ENCODE results near the gene MINDY4. TPM values are rescaled to one million over a fixed set of nuclear protein-coding genes. Genes with fewer than 3 reads are reported as not detected.

The MINDY4 gene
- total RNA-seq = 10 to 100 TPM in 2 of 5 donors, 1 to 10 TPM in 2, not detected in 1; 6.4 to 22.8 (median 9.2) TPM
- polyA plus RNA-seq = 1 to 10 TPM; 1.6 to 2.2 (median 1.7) TPM
- long read RNA-seq, donor 1 = 0 reads
- long read RNA-seq, donor 2, partial matches to known transcripts = 0 of 1 reads
- long read RNA-seq, donor 2, other reads (novel, unspliced or antisense) = 0 of 1 reads
- long read RNA-seq, donor 3 = 0 reads
- long read RNA-seq, donor 4 = 0 reads
- long read RNA-seq, donor 5 = 0 reads
- long read RNA-seq, donor 6 = 0 reads
- long read RNA-seq, donor 7 = 0 reads
- long read RNA-seq, donor 8 = 0 reads
- long read RNA-seq, donor 9, partial matches to known transcripts = 0 of 1 reads
- long read RNA-seq, donor 9, other reads (novel, unspliced or antisense) = 0 of 1 reads
- long read RNA-seq, donor 10 = 0 reads

DNA sequence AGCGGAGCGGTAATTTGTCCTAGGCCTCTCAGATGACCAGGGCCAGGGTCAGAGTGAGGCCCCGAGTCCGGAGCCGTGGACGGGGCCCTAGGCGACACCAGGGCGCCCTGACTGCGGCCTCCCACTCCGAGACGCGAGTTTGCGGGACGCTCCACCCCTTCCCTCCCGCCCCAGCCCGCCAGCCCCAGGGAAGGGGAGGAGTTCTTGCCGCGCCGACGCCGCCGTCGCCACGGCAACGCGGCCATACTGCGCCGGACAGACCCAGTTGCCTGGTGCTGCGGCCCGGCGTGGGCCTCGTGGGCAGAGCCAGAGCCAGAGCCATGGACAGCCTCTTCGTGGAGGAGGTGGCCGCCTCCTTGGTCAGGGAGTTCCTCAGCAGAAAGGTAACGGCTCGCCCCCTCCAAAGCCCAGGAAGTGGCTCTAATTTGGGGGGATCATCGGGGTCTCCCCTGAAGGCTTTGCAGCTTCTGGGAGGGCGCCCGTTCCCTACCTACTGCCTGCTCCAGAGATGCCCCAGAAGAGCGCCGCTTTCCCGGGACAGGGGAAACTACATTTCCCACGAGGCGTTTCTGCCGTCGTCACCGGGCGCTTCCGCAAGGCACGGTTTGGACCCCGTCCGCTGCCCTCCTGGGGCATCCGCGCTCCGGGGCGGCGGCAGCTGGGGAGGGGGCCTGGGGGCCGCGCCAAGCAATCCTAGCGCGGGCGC lies at the start of gene MINDY4:
Gene MINDY4 (plus strand): TSS at position 244 of the 706 bp plus-strand sequence. CDS start 77 bp downstream, at position 321.
- Histone ChIP-seq H3K9me3 (no peaks in the 10 kb centered on the region), H3K4me3 (peak within 1 kb of the TSS; percentile 59 to 95 (median 78)), H3K27ac (peak within 1 kb of the TSS; percentile 28 to 89 (median 78)), H3K4me1 (peaks cover 8 to 38% (median 17%) of the 10 kb centered on the region in 4 donors), H3K36me3 (no peaks in the 10 kb centered on the region), H3K27me3 (no peaks in the 10 kb centered on the region)
- TF ChIP-seq POLR2AphosphoS5 (IDR thresholded peaks at IDR 0.05) = peak in 2 of 3 donors; percentile 5 to 59
- no peak for TF ChIP-seq EP300 (IDR thresholded peaks at IDR 0.05)
- TF ChIP-seq POLR2A (IDR thresholded peaks at IDR 0.05) = no peak
- TF ChIP-seq CTCF (IDR thresholded peaks at IDR 0.05) = no peak
- intact Hi-C loops (cut with DNase I; ENCODE audit: low total_unique reads) = no loop called here
- peak; percentile 78 to 96 for DNase-seq
- WGBS, 5 donors = 0 to 8% (median 2%) methylated on average over 16 to 62 of the region's 62 CpGs

GRCh38 chr7:30722187-30722586 lies 49.0 kb upstream of the MINDY4 start:
- intact Hi-C loops (cut with DNase I; ENCODE audit: low total_unique reads) = no loop called here
- no peaks in the 10 kb centered on the region for H3K36me3 ChIP-seq
- TF ChIP-seq POLR2A (IDR thresholded peaks at IDR 0.05) = no peak
- TF ChIP-seq POLR2AphosphoS5 (IDR thresholded peaks at IDR 0.05) = no peak
- TF ChIP-seq CTCF (IDR thresholded peaks at IDR 0.05) = no peak
- TF ChIP-seq EP300 (IDR thresholded peaks at IDR 0.05) = no peak
- 60 to 82% (median 70%) methylated on average over 2 of the region's 2 CpGs for WGBS, 5 donors
- peaks cover 0 to 4% (median 0%) of the 10 kb centered on the region in 3 donors for H3K27me3 ChIP-seq
- H3K27ac ChIP-seq = no peak overlapping the region
- peaks cover 3 to 31% (median 18%) of the 10 kb centered on the region in 4 donors for H3K9me3 ChIP-seq
- H3K4me1 ChIP-seq = no peaks in the 10 kb centered on the region
- no peak overlapping the region for H3K4me3 ChIP-seq
- no peak for DNase-seq

- no peak overlapping the region for H3K4me3 ChIP-seq
- peaks cover 0 to 4% (median 0%) of the 10 kb centered on the region in 3 donors for H3K27me3 ChIP-seq
- intact Hi-C loops (cut with DNase I; ENCODE audit: low total_unique reads) = no loop called here
- TF ChIP-seq POLR2A (IDR thresholded peaks at IDR 0.05) (no peak), EP300 (IDR thresholded peaks at IDR 0.05) (no peak), POLR2AphosphoS5 (IDR thresholded peaks at IDR 0.05) (no peak), CTCF (IDR thresholded peaks at IDR 0.05) (no peak)
- DNase-seq = no peak
- H3K4me1 ChIP-seq = no peaks in the 10 kb centered on the region
- no peaks in the 10 kb centered on the region for H3K36me3 ChIP-seq
- no peak overlapping the region for H3K27ac ChIP-seq
- H3K9me3 ChIP-seq = peaks cover 3 to 26% (median 16%) of the 10 kb centered on the region in 4 donors
These were observed 48.5 kb upstream of the MINDY4 start for GRCh38 chr7:30722671-30723070.

GRCh38 chr7:30723776-30724175 lies 47.4 kb upstream of the MINDY4 start:
- intact Hi-C loops (cut with DNase I; ENCODE audit: low total_unique reads) = no loop called here
- TF ChIP-seq EP300 (IDR thresholded peaks at IDR 0.05) (no peak), POLR2A (IDR thresholded peaks at IDR 0.05) (no peak), POLR2AphosphoS5 (IDR thresholded peaks at IDR 0.05) (no peak), CTCF (IDR thresholded peaks at IDR 0.05) (no peak)
- Histone ChIP-seq H3K4me3 (no peak overlapping the region), H3K27me3 (peaks cover 0 to 4% (median 0%) of the 10 kb centered on the region in 3 donors), H3K27ac (no peak overlapping the region), H3K36me3 (no peaks in the 10 kb centered on the region), H3K4me1 (no peaks in the 10 kb centered on the region), H3K9me3 (peaks cover 0 to 15% (median 5%) of the 10 kb centered on the region in 4 donors)
- 56 to 73% (median 64%) methylated on average over 3 to 4 of the region's 4 CpGs for WGBS, 5 donors
- no peak for DNase-seq
